Keratinocyte (primary cell): ENCODE data around the gene PCDHGB3. TPM values are rescaled to one million over a fixed set of nuclear protein-coding genes. Genes with fewer than 3 reads are reported as not detected.
A peak's percentile ranks its signal among the peaks of the same experiment; 100 is the strongest.
"Not testable (repeated sequence)": the region's sequence is repeated elsewhere in the genome, so short reads cannot be mapped to it uniquely, and the experiment has no call there.

Experiments
- DNase-seq: peaks from one replicate; pipeline ENCODE4 v3.0.0-alpha.2; 2011; ENCODE audit warnings: low read depth, missing footprints, low spot score
- FAIRE-seq: peaks from 2 replicates; lab custom pipeline; 2011; peaks lifted over from hg19 to GRCh38; lab: Jason Lieb, UNC
- H2AFZ ChIP-seq: 2 replicates; pipeline ENCODE4 v1.6.0; 2012; ENCODE audit warnings: low read length, control low read depth, inconsistent platforms; ENCODE audit not compliant: control insufficient read depth
- H3K27ac ChIP-seq: 2 replicates; pipeline ENCODE4 v1.5.1; 2011; ENCODE audit warnings: low read length; ENCODE audit not compliant: control insufficient read depth, insufficient read depth
- H3K27me3 ChIP-seq: 3 replicates; pipeline ENCODE4 v1.6.0; 2011; ENCODE audit warnings: low read length; ENCODE audit not compliant: control insufficient read depth, insufficient read depth; ENCODE audit errors: extremely low read depth
- H3K36me3 ChIP-seq, 2 experiments: 2 replicates in 1 of 2; 3 replicates in 1 of 2; pipeline ENCODE4 v1.5.1; 2011; ENCODE audit warnings: low read length in 2 of 2, mild to moderate bottlenecking in 1 of 2; ENCODE audit not compliant: control insufficient read depth in 2 of 2, insufficient read depth in 2 of 2; ENCODE audit errors: extremely low read depth in 1 of 2
- H3K4me1 ChIP-seq: 3 replicates; pipeline ENCODE4 v1.5.1; 2011; ENCODE audit warnings: low read length; ENCODE audit not compliant: control insufficient read depth, insufficient read depth; ENCODE audit errors: extremely low read depth
- H3K4me2 ChIP-seq: 3 replicates; pipeline ENCODE4 v1.6.0; 2011; ENCODE audit warnings: low read depth, low read length; ENCODE audit not compliant: control insufficient read depth, insufficient read depth; ENCODE audit errors: extremely low read depth
- H3K4me3 ChIP-seq, 3 experiments: fragments of 200-600 bp in 1 of 3; sonication (generic) in 1 of 3; 2 replicates in 2 of 3; 3 replicates in 1 of 3; pipeline ENCODE4 v1.5.1; 2011 to 2016; ENCODE audit warnings: low read length in 3 of 3, mild to moderate bottlenecking in 3 of 3, control low read depth in 2 of 3, inconsistent platforms in 1 of 3, low read depth in 1 of 3, mixed read lengths in 1 of 3, mixed run types in 1 of 3, moderate library complexity in 1 of 3; ENCODE audit not compliant: control insufficient read depth in 2 of 3, insufficient read depth in 2 of 3; ENCODE audit errors: extremely low read depth in 1 of 3
- H3K79me2 ChIP-seq: 2 replicates; pipeline ENCODE4 v1.6.0; 2012; ENCODE audit warnings: low read length; ENCODE audit not compliant: control insufficient read depth, insufficient read depth
- H3K9ac ChIP-seq: 3 replicates; pipeline ENCODE4 v1.6.0; 2011; ENCODE audit warnings: low read length; ENCODE audit not compliant: control insufficient read depth, insufficient read depth; ENCODE audit errors: extremely low read depth
- H3K9me1 ChIP-seq: 3 replicates; pipeline ENCODE4 v1.6.0; 2011; ENCODE audit warnings: low read length; ENCODE audit not compliant: control insufficient read depth, insufficient read depth; ENCODE audit errors: extremely low read depth
- H3K9me3 ChIP-seq: 2 replicates; pipeline ENCODE4 v1.5.1; 2012; ENCODE audit warnings: low read depth, low read length; ENCODE audit not compliant: control insufficient read depth
- H4K20me1 ChIP-seq: 3 replicates; pipeline ENCODE4 v1.6.0; 2011; ENCODE audit warnings: low read length; ENCODE audit not compliant: control insufficient read depth, insufficient read depth; ENCODE audit errors: extremely low read depth
- CTCF ChIP-seq, 3 experiments: IDR thresholded peaks in 1 of 3; conservative IDR thresholded peaks in 1 of 3; optimal IDR thresholded peaks in 1 of 3; 2 replicates in 2 of 3; 3 replicates in 1 of 3; pipeline versions ENCODE3 to v1.5.1; 2011; ENCODE audit warnings: low read length in 3 of 3, mild to moderate bottlenecking in 3 of 3, moderate library complexity in 2 of 3, control low read depth in 1 of 3, inconsistent platforms in 1 of 3; ENCODE audit not compliant: insufficient read depth in 2 of 3; ENCODE audit errors: extremely low read depth in 1 of 3
- EZH2 ChIP-seq: IDR thresholded peaks from one replicate; pipeline ENCODE4 v1.6.1; 2012; ENCODE audit warnings: inconsistent platforms, mild to moderate bottlenecking, low read length, moderate library complexity
- dilution Hi-C: fragments of 300-500 bp; cut with MboI; formaldehyde crosslinking; loops from one replicate; pipeline ENCODE4 v1.7.0; 2020; ENCODE audit warnings: low sequenced_read_pairs; ENCODE audit not compliant: extremely low pct_ligation_motif_present
- polyA plus RNA-seq, 5 experiments: library from polyadenylated mRNA; depleted of rRNA in 3 of 5; stranded (reverse) in 3 of 5; stranded (forward) in 1 of 5; unstranded in 1 of 5; fragments of >200 nt; gene quantifications; 1 replicate in 1 of 5; 2 replicates in 3 of 5; 3 replicates in 1 of 5; pipeline versions ENCODE4 v1.2.1 to v1.2.3, GENCODE V29; 2011 to 2012; ENCODE audit warnings: missing spikeins in 2 of 5, low read depth in 1 of 5, low replicate concordance in 1 of 5

Gene PCDHGB3
- polyA plus RNA-seq, 1 donor (not counting 4 experiments of a cell fraction or from before 2014, with no cell fraction given), result 0.18 TPM

GRCh38 chr5:141338538-141339306 lies 31.3 kb upstream of the PCDHGB3 start, which contains the start of gene PCDHGA2:
Gene PCDHGA2 (plus strand): TSS chr5:141338760.
- DNase-seq (no peak), FAIRE-seq (no peak)
- Histone ChIP-seq H3K36me3 (no peaks in the 10 kb centered on the region), H3K9me3 (peaks cover 7% of the 10 kb centered on the region), H3K9ac (no peak within 1 kb of the TSS), H4K20me1 (no peaks in the 10 kb centered on the region), H3K79me2 (no peaks in the 10 kb centered on the region), H3K4me2 (peak within 1 kb of the TSS; percentile 47), H3K27ac (no peak within 1 kb of the TSS), H3K9me1 (no peaks in the 10 kb centered on the region), H2AFZ (peak within 1 kb of the TSS; percentile 31), H3K27me3 (peaks cover 11% of the 10 kb centered on the region), H3K4me3 (peak within 1 kb of the TSS in 2 of 3 experiments; percentile 14 to 18), H3K4me1 (no peaks in the 10 kb centered on the region)
- TF ChIP-seq EZH2 (no peak), CTCF (optimal IDR thresholded peaks at IDR 0.05 in 1 of 3, IDR thresholded peaks at IDR 0.05 in 1 of 3, conservative IDR thresholded peaks at IDR 0.05 in 1 of 3; ENCODE audit: extremely low read depth in 1 of 3, insufficient read depth in 2 of 3, low read length in 3 of 3) (peak; percentile 33 to 38 (median 37))
- dilution Hi-C loops, result no loop called here

GRCh38 chr5:141340781-141341354 lies 29.2 kb upstream of the PCDHGB3 start:
- H3K27ac ChIP-seq, H3K4me3 ChIP-seq, H3K4me1 ChIP-seq, H2AFZ ChIP-seq, H4K20me1 ChIP-seq, H3K9me1 ChIP-seq, FAIRE-seq, H3K9ac ChIP-seq, H3K4me2 ChIP-seq, H3K79me2 ChIP-seq, dilution Hi-C loops, DNase-seq, H3K36me3 ChIP-seq: not testable (repeated sequence)
- Histone ChIP-seq H3K9me3 (peaks cover 16% of the 10 kb centered on the region), H3K27me3 (peaks cover 11% of the 10 kb centered on the region)
